RWPE2 (cell line): ENCODE results near the gene KRTAP12-1.

Source experiments
- ATAC-seq: fragments of 200-7000 bp; cut with Tn5 transposase; 3 replicates; pipeline ENCODE4 v1.9.1; 2021; ENCODE audit warnings: low read depth
- DNase-seq: peaks from one replicate; pipeline ENCODE4 v3.0.0-alpha.2; 2020; ENCODE audit warnings: low spot score
- H3K27ac ChIP-seq: fragments of 450-650 bp; 2 replicates; pipeline ENCODE4 v1.5.1; 2017; ENCODE audit warnings: mild to moderate bottlenecking; ENCODE audit not compliant: poor library complexity, severe bottlenecking
- H3K27me3 ChIP-seq: fragments of 250-450 bp; sonication (Bioruptor Pico); 2 replicates; pipeline ENCODE4 v1.5.1; 2021; ENCODE audit warnings: mild to moderate bottlenecking, moderate library complexity; ENCODE audit not compliant: insufficient read depth, poor library complexity, severe bottlenecking
- H3K36me3 ChIP-seq: fragments of 250-450 bp; sonication (Bioruptor Pico); 2 replicates; pipeline ENCODE4 v1.5.1; 2020; ENCODE audit warnings: low read depth, mild to moderate bottlenecking, moderate library complexity
- H3K4me1 ChIP-seq: fragments of 250-450 bp; sonication (Bioruptor Pico); 2 replicates; pipeline ENCODE4 v1.5.1; 2021; ENCODE audit warnings: mild to moderate bottlenecking, moderate library complexity; ENCODE audit not compliant: insufficient read depth, poor library complexity, severe bottlenecking
- H3K4me3 ChIP-seq: fragments of 250-450 bp; sonication (Bioruptor Pico); 2 replicates; pipeline ENCODE4 v1.5.1; 2021; ENCODE audit warnings: mild to moderate bottlenecking, moderate library complexity; ENCODE audit not compliant: severe bottlenecking
- H3K9me3 ChIP-seq: fragments of 250-450 bp; sonication (Bioruptor Pico); 2 replicates; pipeline ENCODE4 v1.5.1; 2021; ENCODE audit warnings: mild to moderate bottlenecking, moderate library complexity; ENCODE audit not compliant: severe bottlenecking
- CTCF ChIP-seq: fragments of 450-650 bp; IDR thresholded peaks from one replicate; pipeline ENCODE4 v1.5.1; 2017; ENCODE audit warnings: mild to moderate bottlenecking, moderate library complexity; ENCODE audit not compliant: poor library complexity, severe bottlenecking

Gene KRTAP12-1

GRCh38 chr21:44702973-44703730 is 21.2 kb upstream of the KRTAP12-1 start:
- Histone ChIP-seq H3K4me3 (no peak overlapping the region), H3K27ac (no peak overlapping the region), H3K9me3 (peaks cover 3% of the 10 kb centered on the region), H3K27me3 (peaks cover 39% of the 10 kb centered on the region), H3K36me3 (no peaks in the 10 kb centered on the region), H3K4me1 (no peaks in the 10 kb centered on the region)
- no peak for DNase-seq
- TF ChIP-seq CTCF = no peak
- ATAC-seq = no peak

GRCh38 chr21:44702111-44702972 is 20.4 kb upstream of the KRTAP12-1 start:
- H3K4me1 ChIP-seq = no peaks in the 10 kb centered on the region
- no peaks in the 10 kb centered on the region for H3K36me3 ChIP-seq
- peaks cover 39% of the 10 kb centered on the region for H3K27me3 ChIP-seq
- H3K4me3 ChIP-seq = no peak overlapping the region
- H3K9me3 ChIP-seq = peaks cover 3% of the 10 kb centered on the region
- DNase-seq (no peak), ATAC-seq (no peak; the same call in 2 of the 3 replicates)
- TF ChIP-seq CTCF = no peak
- no peak overlapping the region for H3K27ac ChIP-seq

- ATAC-seq (0 out of 3 replicates have a peak, but pooled peaks have one; percentile 25), DNase-seq (no peak)
- Histone ChIP-seq H3K9me3 (peaks cover 3% of the 10 kb centered on the region), H3K27me3 (peaks cover 33% of the 10 kb centered on the region), H3K27ac (no peak overlapping the region), H3K4me1 (no peaks in the 10 kb centered on the region), H3K36me3 (no peaks in the 10 kb centered on the region), H3K4me3 (no peak overlapping the region)
- TF ChIP-seq CTCF = no peak
These were observed 19.6 kb upstream of the KRTAP12-1 start for GRCh38 chr21:44701541-44701940.

GRCh38 chr21:44701023-44701400 is 19.0 kb upstream of the KRTAP12-1 start:
- no peak for TF ChIP-seq CTCF
- H3K27ac ChIP-seq = no peak overlapping the region

More at GRCh38 chr21:44701023-44701400, 19.0 kb upstream of the KRTAP12-1 start:
- no peak for ATAC-seq
- Histone ChIP-seq H3K4me3 (no peak overlapping the region), H3K4me1 (no peaks in the 10 kb centered on the region), H3K36me3 (no peaks in the 10 kb centered on the region), H3K27me3 (peaks cover 28% of the 10 kb centered on the region), H3K9me3 (peaks cover 1% of the 10 kb centered on the region)
- no peak for DNase-seq
